ENCODE results near the gene LRRC3.

DNA sequence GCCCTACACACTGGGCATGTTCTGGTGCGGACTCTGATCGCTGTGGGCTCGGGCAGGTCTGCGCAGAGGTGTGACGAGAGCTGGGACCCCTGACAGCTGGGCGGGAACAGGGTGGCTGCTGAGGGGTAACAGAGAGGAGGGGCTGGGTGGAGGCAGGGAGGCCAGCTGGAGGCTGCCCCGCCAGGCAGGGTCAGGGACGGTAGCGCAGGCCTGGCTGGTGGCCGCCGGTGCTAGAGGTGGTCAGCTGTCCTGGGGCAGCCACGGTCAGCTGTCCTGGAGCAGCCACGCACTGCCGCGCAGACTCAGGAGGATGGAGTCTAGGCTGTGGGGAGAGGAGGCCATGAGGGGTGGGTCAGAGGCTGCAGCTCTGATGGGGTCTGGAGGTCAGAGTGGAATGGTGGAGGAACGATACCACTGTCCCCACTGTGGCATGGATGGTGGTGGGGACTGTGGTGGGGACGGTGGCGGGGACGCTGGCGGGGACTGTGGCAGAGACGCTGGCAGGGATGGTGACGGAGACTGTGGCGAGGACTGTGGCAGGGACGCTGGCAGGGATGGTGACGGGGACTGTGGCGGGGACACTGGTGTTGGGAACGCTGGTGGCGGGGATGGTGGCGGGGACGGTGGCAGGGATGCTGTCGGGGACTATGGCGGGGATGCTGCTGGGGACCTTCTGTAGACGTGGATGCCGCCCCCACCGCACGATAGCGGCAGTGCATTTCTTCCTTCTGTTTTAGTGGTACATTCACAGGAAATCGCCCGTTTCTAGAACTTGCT lies 21.3 kb upstream of the LRRC3 start:
- TF ChIP-seq SNAI2 (CRISPR knock-in tag; IDR thresholded peaks at IDR 0.05) (no peak), ARNTL (CRISPR knock-in tag; IDR thresholded peaks at IDR 0.05; ENCODE audit: borderline replicate concordance, low read depth) (no peak), RARB (CRISPR knock-in tag; IDR thresholded peaks at IDR 0.05) (no peak), TOX (CRISPR knock-in tag; IDR thresholded peaks at IDR 0.05; ENCODE audit: borderline replicate concordance) (no peak), ZFP3 (CRISPR knock-in tag; IDR thresholded peaks at IDR 0.05) (no peak)
- TF ChIP-seq, protein P1, sequence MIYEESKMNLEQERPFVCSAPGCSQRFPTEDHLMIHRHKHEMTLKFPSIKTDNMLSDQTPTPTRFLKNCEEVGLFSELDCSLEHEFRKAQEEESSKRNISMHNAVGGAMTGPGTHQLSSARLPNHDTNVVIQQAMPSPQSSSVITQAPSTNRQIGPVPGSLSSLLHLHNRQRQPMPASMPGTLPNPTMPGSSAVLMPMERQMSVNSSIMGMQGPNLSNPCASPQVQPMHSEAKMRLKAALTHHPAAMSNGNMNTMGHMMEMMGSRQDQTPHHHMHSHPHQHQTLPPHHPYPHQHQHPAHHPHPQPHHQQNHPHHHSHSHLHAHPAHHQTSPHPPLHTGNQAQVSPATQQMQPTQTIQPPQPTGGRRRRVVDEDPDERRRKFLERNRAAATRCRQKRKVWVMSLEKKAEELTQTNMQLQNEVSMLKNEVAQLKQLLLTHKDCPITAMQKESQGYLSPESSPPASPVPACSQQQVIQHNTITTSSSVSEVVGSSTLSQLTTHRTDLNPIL (CRISPR knock-in tag; IDR thresholded peaks at IDR 0.05; ENCODE audit: low read depth) = no peak
- TF ChIP-seq, protein P2, sequence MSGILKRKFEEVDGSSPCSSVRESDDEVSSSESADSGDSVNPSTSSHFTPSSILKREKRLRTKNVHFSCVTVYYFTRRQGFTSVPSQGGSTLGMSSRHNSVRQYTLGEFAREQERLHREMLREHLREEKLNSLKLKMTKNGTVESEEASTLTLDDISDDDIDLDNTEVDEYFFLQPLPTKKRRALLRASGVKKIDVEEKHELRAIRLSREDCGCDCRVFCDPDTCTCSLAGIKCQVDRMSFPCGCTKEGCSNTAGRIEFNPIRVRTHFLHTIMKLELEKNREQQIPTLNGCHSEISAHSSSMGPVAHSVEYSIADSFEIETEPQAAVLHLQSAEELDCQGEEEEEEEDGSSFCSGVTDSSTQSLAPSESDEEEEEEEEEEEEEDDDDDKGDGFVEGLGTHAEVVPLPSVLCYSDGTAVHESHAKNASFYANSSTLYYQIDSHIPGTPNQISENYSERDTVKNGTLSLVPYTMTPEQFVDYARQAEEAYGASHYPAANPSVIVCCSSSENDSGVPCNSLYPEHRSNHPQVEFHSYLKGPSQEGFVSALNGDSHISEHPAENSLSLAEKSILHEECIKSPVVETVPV (CRISPR knock-in tag; IDR thresholded peaks at IDR 0.05) = no peak
- TF ChIP-seq, protein P3, sequence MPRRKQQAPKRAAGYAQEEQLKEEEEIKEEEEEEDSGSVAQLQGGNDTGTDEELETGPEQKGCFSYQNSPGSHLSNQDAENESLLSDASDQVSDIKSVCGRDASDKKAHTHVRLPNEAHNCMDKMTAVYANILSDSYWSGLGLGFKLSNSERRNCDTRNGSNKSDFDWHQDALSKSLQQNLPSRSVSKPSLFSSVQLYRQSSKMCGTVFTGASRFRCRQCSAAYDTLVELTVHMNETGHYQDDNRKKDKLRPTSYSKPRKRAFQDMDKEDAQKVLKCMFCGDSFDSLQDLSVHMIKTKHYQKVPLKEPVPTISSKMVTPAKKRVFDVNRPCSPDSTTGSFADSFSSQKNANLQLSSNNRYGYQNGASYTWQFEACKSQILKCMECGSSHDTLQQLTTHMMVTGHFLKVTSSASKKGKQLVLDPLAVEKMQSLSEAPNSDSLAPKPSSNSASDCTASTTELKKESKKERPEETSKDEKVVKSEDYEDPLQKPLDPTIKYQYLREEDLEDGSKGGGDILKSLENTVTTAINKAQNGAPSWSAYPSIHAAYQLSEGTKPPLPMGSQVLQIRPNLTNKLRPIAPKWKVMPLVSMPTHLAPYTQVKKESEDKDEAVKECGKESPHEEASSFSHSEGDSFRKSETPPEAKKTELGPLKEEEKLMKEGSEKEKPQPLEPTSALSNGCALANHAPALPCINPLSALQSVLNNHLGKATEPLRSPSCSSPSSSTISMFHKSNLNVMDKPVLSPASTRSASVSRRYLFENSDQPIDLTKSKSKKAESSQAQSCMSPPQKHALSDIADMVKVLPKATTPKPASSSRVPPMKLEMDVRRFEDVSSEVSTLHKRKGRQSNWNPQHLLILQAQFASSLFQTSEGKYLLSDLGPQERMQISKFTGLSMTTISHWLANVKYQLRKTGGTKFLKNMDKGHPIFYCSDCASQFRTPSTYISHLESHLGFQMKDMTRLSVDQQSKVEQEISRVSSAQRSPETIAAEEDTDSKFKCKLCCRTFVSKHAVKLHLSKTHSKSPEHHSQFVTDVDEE (CRISPR knock-in tag; IDR thresholded peaks at IDR 0.05) = no peak
